A549 (cell line): Measurements from ENCODE around the gene SIRT4.

Source experiments
- CEBPB ChIP-seq, 2 experiments: fragments of >200 bp in 1 of 2; sonication (Bioruptor Twin) in 1 of 2; formaldehyde crosslinking in 1 of 2; IDR thresholded peaks; 2 replicates each; pipeline ENCODE4 v1.6.1; 2012 to 2016
- EHMT2 ChIP-seq: fragments of 200-600 bp; sonication (generic); IDR thresholded peaks from 2 replicates; pipeline ENCODE4 v1.6.1; 2016; ENCODE audit warnings: antibody characterized with exemption, low read depth, mild to moderate bottlenecking, moderate library complexity
- EP300 ChIP-seq, 2 experiments: fragments of >200 bp; sonication (Bioruptor Twin); formaldehyde crosslinking; IDR thresholded peaks; 2 replicates in 1 of 2; 3 replicates in 1 of 2; pipeline ENCODE4 v1.6.1; 2016 to 2017
- ESRRA ChIP-seq: fragments of 150-350 bp; IDR thresholded peaks from 2 replicates; pipeline ENCODE4 v1.6.1; 2014; ENCODE audit warnings: mild to moderate bottlenecking, low read length, borderline replicate concordance
- HOXA7 ChIP-seq: fragments of 250-450 bp; sonication (Bioruptor Pico); IDR thresholded peaks from 2 replicates; pipeline ENCODE4 v1.5.0; 2020; ENCODE audit warnings: mild to moderate bottlenecking, moderate library complexity
- KDM1A ChIP-seq: fragments of 200-600 bp; sonication (generic); IDR thresholded peaks from 2 replicates; pipeline ENCODE4 v1.6.1; 2016; ENCODE audit warnings: low read depth, mild to moderate bottlenecking
- NPAS2 ChIP-seq: fragments of 250-450 bp; sonication (Bioruptor Pico); IDR thresholded peaks from 2 replicates; pipeline ENCODE4 v1.8.0; 2022; ENCODE audit warnings: mild to moderate bottlenecking, moderate library complexity, borderline replicate concordance
- POLR2A ChIP-seq: IDR thresholded peaks from 2 replicates; pipeline ENCODE4 v1.6.1; 2012; ENCODE audit warnings: mild to moderate bottlenecking, low read length
- RAD21 ChIP-seq, 2 experiments: fragments of >200 bp in 1 of 2; sonication (Bioruptor Twin) in 1 of 2; formaldehyde crosslinking in 1 of 2; IDR thresholded peaks in 1 of 2; conservative IDR thresholded peaks in 1 of 2; 2 replicates in 1 of 2; 3 replicates in 1 of 2; pipeline ENCODE4 v1.6.1; 2012 to 2018; ENCODE audit warnings: inconsistent platforms in 1 of 2
- SMC3 ChIP-seq: fragments of >200 bp; sonication (Bioruptor Twin); formaldehyde crosslinking; IDR thresholded peaks from 3 replicates; pipeline ENCODE4 v1.6.1; 2018; ENCODE audit warnings: inconsistent platforms
- TF ChIP-seq, protein P1 (sequence below): fragments of >200 bp; sonication (Bioruptor Twin); formaldehyde crosslinking; IDR thresholded peaks from 3 replicates; pipeline ENCODE4 v1.5.1; 2016
- TF ChIP-seq, protein P2 (sequence below): fragments of 450-650 bp; IDR thresholded peaks from 2 replicates; pipeline ENCODE4 v1.6.1; 2014; ENCODE audit warnings: antibody characterized with exemption
- TF ChIP-seq, protein P3 (sequence below): fragments of 200-600 bp; sonication (generic); IDR thresholded peaks from 2 replicates; pipeline ENCODE4 v1.6.1; 2016; ENCODE audit warnings: antibody characterized with exemption, mild to moderate bottlenecking, moderate library complexity
- TF ChIP-seq, protein P4 (sequence below): IDR thresholded peaks from 2 replicates; pipeline ENCODE4 v1.6.1; 2012

DNA sequence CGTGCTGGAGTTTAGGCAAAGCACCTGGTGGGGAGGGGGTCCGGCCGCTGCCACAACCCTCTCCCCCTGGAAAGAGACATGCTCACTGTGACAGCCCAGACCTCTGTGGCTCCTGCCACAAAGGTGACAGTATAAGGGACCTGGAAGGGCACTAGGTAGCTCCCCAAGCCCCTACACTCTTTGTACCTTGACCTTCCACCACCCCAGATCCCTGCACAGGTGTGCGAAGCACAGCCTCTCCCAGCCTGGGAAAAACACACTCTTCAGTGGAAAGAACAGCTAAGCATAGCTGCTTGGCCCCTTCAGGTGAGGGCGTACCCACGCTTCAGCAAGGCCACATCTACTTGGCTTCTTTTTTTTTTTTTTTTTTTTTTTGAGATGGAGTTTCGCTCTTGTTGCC, 30.4 kb downstream of the SIRT4 start:
- TF ChIP-seq HOXA7 (CRISPR knock-in tag) (no peak), CEBPB (IDR thresholded peaks at IDR 0.05) (no peak), EP300 (IDR thresholded peaks at IDR 0.05) (no peak), NPAS2 (CRISPR knock-in tag) (no peak), RAD21 (conservative IDR thresholded peaks at IDR 0.05 in 1 of 2, IDR thresholded peaks at IDR 0.05 in 1 of 2) (no peak), KDM1A (no peak), POLR2A (no peak), ESRRA (no peak), SMC3 (no peak), EHMT2 (no peak)
- TF ChIP-seq, protein P1, sequence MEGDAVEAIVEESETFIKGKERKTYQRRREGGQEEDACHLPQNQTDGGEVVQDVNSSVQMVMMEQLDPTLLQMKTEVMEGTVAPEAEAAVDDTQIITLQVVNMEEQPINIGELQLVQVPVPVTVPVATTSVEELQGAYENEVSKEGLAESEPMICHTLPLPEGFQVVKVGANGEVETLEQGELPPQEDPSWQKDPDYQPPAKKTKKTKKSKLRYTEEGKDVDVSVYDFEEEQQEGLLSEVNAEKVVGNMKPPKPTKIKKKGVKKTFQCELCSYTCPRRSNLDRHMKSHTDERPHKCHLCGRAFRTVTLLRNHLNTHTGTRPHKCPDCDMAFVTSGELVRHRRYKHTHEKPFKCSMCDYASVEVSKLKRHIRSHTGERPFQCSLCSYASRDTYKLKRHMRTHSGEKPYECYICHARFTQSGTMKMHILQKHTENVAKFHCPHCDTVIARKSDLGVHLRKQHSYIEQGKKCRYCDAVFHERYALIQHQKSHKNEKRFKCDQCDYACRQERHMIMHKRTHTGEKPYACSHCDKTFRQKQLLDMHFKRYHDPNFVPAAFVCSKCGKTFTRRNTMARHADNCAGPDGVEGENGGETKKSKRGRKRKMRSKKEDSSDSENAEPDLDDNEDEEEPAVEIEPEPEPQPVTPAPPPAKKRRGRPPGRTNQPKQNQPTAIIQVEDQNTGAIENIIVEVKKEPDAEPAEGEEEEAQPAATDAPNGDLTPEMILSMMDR, result no peak
- TF ChIP-seq, protein P2, sequence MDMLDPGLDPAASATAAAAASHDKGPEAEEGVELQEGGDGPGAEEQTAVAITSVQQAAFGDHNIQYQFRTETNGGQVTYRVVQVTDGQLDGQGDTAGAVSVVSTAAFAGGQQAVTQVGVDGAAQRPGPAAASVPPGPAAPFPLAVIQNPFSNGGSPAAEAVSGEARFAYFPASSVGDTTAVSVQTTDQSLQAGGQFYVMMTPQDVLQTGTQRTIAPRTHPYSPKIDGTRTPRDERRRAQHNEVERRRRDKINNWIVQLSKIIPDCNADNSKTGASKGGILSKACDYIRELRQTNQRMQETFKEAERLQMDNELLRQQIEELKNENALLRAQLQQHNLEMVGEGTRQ, result no peak
- TF ChIP-seq, protein P3, sequence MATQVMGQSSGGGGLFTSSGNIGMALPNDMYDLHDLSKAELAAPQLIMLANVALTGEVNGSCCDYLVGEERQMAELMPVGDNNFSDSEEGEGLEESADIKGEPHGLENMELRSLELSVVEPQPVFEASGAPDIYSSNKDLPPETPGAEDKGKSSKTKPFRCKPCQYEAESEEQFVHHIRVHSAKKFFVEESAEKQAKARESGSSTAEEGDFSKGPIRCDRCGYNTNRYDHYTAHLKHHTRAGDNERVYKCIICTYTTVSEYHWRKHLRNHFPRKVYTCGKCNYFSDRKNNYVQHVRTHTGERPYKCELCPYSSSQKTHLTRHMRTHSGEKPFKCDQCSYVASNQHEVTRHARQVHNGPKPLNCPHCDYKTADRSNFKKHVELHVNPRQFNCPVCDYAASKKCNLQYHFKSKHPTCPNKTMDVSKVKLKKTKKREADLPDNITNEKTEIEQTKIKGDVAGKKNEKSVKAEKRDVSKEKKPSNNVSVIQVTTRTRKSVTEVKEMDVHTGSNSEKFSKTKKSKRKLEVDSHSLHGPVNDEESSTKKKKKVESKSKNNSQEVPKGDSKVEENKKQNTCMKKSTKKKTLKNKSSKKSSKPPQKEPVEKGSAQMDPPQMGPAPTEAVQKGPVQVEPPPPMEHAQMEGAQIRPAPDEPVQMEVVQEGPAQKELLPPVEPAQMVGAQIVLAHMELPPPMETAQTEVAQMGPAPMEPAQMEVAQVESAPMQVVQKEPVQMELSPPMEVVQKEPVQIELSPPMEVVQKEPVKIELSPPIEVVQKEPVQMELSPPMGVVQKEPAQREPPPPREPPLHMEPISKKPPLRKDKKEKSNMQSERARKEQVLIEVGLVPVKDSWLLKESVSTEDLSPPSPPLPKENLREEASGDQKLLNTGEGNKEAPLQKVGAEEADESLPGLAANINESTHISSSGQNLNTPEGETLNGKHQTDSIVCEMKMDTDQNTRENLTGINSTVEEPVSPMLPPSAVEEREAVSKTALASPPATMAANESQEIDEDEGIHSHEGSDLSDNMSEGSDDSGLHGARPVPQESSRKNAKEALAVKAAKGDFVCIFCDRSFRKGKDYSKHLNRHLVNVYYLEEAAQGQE, result no peak
- TF ChIP-seq, protein P4, sequence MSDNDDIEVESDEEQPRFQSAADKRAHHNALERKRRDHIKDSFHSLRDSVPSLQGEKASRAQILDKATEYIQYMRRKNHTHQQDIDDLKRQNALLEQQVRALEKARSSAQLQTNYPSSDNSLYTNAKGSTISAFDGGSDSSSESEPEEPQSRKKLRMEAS, result no peak
